Mammary epithelial cell (primary cell): ENCODE measurements around the gene GFOD1.

Source experiments
- CTCF ChIP-seq, 2 donors: IDR thresholded peaks in 1 of 2; conservative IDR thresholded peaks in 1 of 2; 2 replicates each; pipeline ENCODE4 v1.5.1; 2011 to 2012; ENCODE audit warnings: inconsistent platforms in 2 of 2, low read length in 2 of 2, mild to moderate bottlenecking in 2 of 2, control low read depth in 1 of 2, low read depth in 1 of 2; ENCODE audit not compliant: insufficient read depth in 1 of 2; ENCODE audit errors: extremely low read depth in 1 of 2
- EZH2 ChIP-seq: IDR thresholded peaks from 2 replicates; pipeline ENCODE4 v1.6.1; 2012; ENCODE audit warnings: low read length, inconsistent platforms, borderline replicate concordance

- TF ChIP-seq CTCF (conservative IDR thresholded peaks at IDR 0.05 in 1 of 2, IDR thresholded peaks at IDR 0.05 in 1 of 2; ENCODE audit: extremely low read depth in 1 of 2, insufficient read depth in 1 of 2, low read depth in 1 of 2, low read length in 2 of 2) (no peak), EZH2 (no peak)
Measured at GRCh38 chr6:13494137-13494536, 6.7 kb upstream of the GFOD1 start.
